ENCODE measurements around the gene NEMF. TPM values are rescaled to one million over a fixed set of nuclear protein-coding genes. Genes with fewer than 3 reads are reported as not detected.

Gene NEMF
- polyA plus RNA-seq, 6 donors from 2014 or later = 42.8 to 80.8 (median 50.0) TPM

- H3K4me3 Mint-ChIP-seq = peak overlapping the region in 3 of 8 donors; percentile 44 to 78 (median 56)
- DNase-seq (no peak), ATAC-seq (ENCODE audit: low read depth in 2 of 2) (no peak)
- H3K27ac Mint-ChIP-seq = peak overlapping the region; percentile 91 to 98 (median 96)
- H3K36me3 Mint-ChIP-seq = no peaks in the 10 kb centered on the region
- peaks cover 0 to 6% (median 0%) of the 10 kb centered on the region in 7 donors for H3K9me3 Mint-ChIP-seq
- H3K27me3 Mint-ChIP-seq = no peaks in the 10 kb centered on the region
- H3K4me1 Mint-ChIP-seq = peaks cover 27 to 48% (median 33%) of the 10 kb centered on the region in 3 donors
These were observed 18.3 kb upstream of the NEMF start for GRCh38 chr14:49870908-49871307.

GRCh38 chr14:49868720-49869114 is 16.1 kb upstream of the NEMF start:
- ATAC-seq (ENCODE audit: low read depth in 2 of 2) = no peak
- Mint-ChIP-seq H3K36me3 (no peaks in the 10 kb centered on the region), H3K4me3 (peak overlapping the region; percentile 82 to 99 (median 94)), H3K4me1 (peaks cover 27 to 48% (median 33%) of the 10 kb centered on the region in 3 donors), H3K27me3 (no peaks in the 10 kb centered on the region), H3K9me3 (peaks cover 0 to 6% (median 0%) of the 10 kb centered on the region in 7 donors), H3K27ac (peak overlapping the region; percentile 98 to 100 (median 100))
- DNase-seq = no peak

- Mint-ChIP-seq H3K9me3 (peaks cover 0 to 6% (median 0%) of the 10 kb centered on the region in 7 donors), H3K27ac (peak overlapping the region; percentile 98 to 100 (median 100)), H3K4me3 (peak overlapping the region; percentile 82 to 99 (median 94)), H3K36me3 (no peaks in the 10 kb centered on the region), H3K4me1 (peaks cover 27 to 48% (median 33%) of the 10 kb centered on the region in 3 donors), H3K27me3 (no peaks in the 10 kb centered on the region)
- DNase-seq = peak; percentile 94
- ATAC-seq (ENCODE audit: low read depth in 2 of 2) = peak; percentile 82 to 84
These were observed 15.5 kb upstream of the NEMF start for GRCh38 chr14:49867831-49868719.

- no peak overlapping the region for H3K27ac Mint-ChIP-seq
- H3K4me3 Mint-ChIP-seq = no peak overlapping the region
- H3K36me3 Mint-ChIP-seq = peaks cover 0 to 4% of the 10 kb centered on the region in 2 donors
- DNase-seq (peak; percentile 70), ATAC-seq (ENCODE audit: low read depth in 2 of 2) (no peak)
- H3K4me1 Mint-ChIP-seq = peaks cover 20 to 44% (median 33%) of the 10 kb centered on the region in 3 donors
- H3K9me3 Mint-ChIP-seq = peaks cover 0 to 13% (median 0%) of the 10 kb centered on the region in 7 donors
- H3K27me3 Mint-ChIP-seq = no peaks in the 10 kb centered on the region
These were observed 12.9 kb upstream of the NEMF start for GRCh38 chr14:49865431-49865859.

- ATAC-seq (ENCODE audit: low read depth in 2 of 2) = no peak
- H3K4me3 Mint-ChIP-seq = no peak overlapping the region
- DNase-seq = peak; percentile 48
- H3K36me3 Mint-ChIP-seq = peaks cover 0 to 4% of the 10 kb centered on the region in 2 donors
- H3K27ac Mint-ChIP-seq = no peak overlapping the region
- H3K4me1 Mint-ChIP-seq = peaks cover 6 to 29% (median 25%) of the 10 kb centered on the region in 3 donors
- H3K27me3 Mint-ChIP-seq = no peaks in the 10 kb centered on the region
- H3K9me3 Mint-ChIP-seq = peaks cover 0 to 13% (median under 1%) of the 10 kb centered on the region in 7 donors
These were observed 11.1 kb upstream of the NEMF start for GRCh38 chr14:49863487-49864281.

- Mint-ChIP-seq H3K36me3 (peaks cover 0 to 4% of the 10 kb centered on the region in 2 donors), H3K9me3 (peaks cover 0 to 17% (median 4%) of the 10 kb centered on the region in 7 donors), H3K4me3 (no peak overlapping the region), H3K27ac (no peak overlapping the region), H3K4me1 (peaks cover 8 to 23% (median 22%) of the 10 kb centered on the region in 3 donors), H3K27me3 (no peaks in the 10 kb centered on the region)
- DNase-seq (peak; percentile 85), ATAC-seq (ENCODE audit: low read depth in 2 of 2) (peak; percentile 11 to 22)
These were observed 9.6 kb upstream of the NEMF start for GRCh38 chr14:49862089-49862673.

- H3K27me3 Mint-ChIP-seq = no peaks in the 10 kb centered on the region
- peaks cover 0 to 4% of the 10 kb centered on the region in 2 donors for H3K36me3 Mint-ChIP-seq
- H3K9me3 Mint-ChIP-seq = peaks cover 0 to 17% (median 4%) of the 10 kb centered on the region in 7 donors
- DNase-seq (peak; percentile 66), ATAC-seq (ENCODE audit: low read depth in 2 of 2) (peak; percentile 7 to 11)
- H3K27ac Mint-ChIP-seq = no peak overlapping the region
- peaks cover 11 to 27% (median 22%) of the 10 kb centered on the region in 3 donors for H3K4me1 Mint-ChIP-seq
- H3K4me3 Mint-ChIP-seq = no peak overlapping the region
These were observed 9.1 kb upstream of the NEMF start for GRCh38 chr14:49861699-49862088.

- peaks cover 11 to 29% (median 22%) of the 10 kb centered on the region in 3 donors for H3K4me1 Mint-ChIP-seq
- H3K27ac Mint-ChIP-seq = peak overlapping the region in 1 of 6 donors; percentile 62
- peak overlapping the region in 1 of 8 donors; percentile 77 for H3K4me3 Mint-ChIP-seq
- no peaks in the 10 kb centered on the region for H3K27me3 Mint-ChIP-seq
- peaks cover 0 to 17% (median 4%) of the 10 kb centered on the region in 7 donors for H3K9me3 Mint-ChIP-seq
- ATAC-seq (ENCODE audit: low read depth in 2 of 2) = no peak
- H3K36me3 Mint-ChIP-seq = peaks cover 0 to 4% of the 10 kb centered on the region in 2 donors
- DNase-seq = no peak
These were observed 8.6 kb upstream of the NEMF start for GRCh38 chr14:49860988-49861698.

GRCh38 chr14:49858383-49858782 is 5.8 kb upstream of the NEMF start:
- no peak overlapping the region for H3K4me3 Mint-ChIP-seq
- ATAC-seq (ENCODE audit: low read depth in 2 of 2) (no peak), DNase-seq (no peak)
- peaks cover 0 to 17% (median 4%) of the 10 kb centered on the region in 7 donors for H3K9me3 Mint-ChIP-seq
- no peaks in the 10 kb centered on the region for H3K27me3 Mint-ChIP-seq
- H3K27ac Mint-ChIP-seq = no peak overlapping the region
- peaks cover 24 to 37% (median 32%) of the 10 kb centered on the region in 3 donors for H3K4me1 Mint-ChIP-seq
- H3K36me3 Mint-ChIP-seq = peaks cover 0 to 4% of the 10 kb centered on the region in 2 donors

- ATAC-seq (ENCODE audit: low read depth in 2 of 2) = peak in 1 of 2 donors; percentile 4
- Mint-ChIP-seq H3K4me1 (peaks cover 28 to 44% (median 34%) of the 10 kb centered on the region in 3 donors), H3K27ac (peak overlapping the region in 3 of 6 donors; percentile 54 to 87 (median 82)), H3K9me3 (peaks cover 0 to 13% (median 4%) of the 10 kb centered on the region in 7 donors), H3K27me3 (no peaks in the 10 kb centered on the region), H3K36me3 (peaks cover 4 to 5% of the 10 kb centered on the region in 2 donors), H3K4me3 (peak overlapping the region in 4 of 8 donors; percentile 26 to 70 (median 36))
- DNase-seq = no peak
These were observed 4.9 kb upstream of the NEMF start for GRCh38 chr14:49857427-49858003.

GRCh38 chr14:49853572-49854375 is 1.2 kb upstream of the NEMF start:
- Mint-ChIP-seq H3K36me3 (peaks cover 6 to 11% of the 10 kb centered on the region in 2 donors), H3K27me3 (no peaks in the 10 kb centered on the region), H3K9me3 (peaks cover 0 to 4% (median 1%) of the 10 kb centered on the region in 7 donors), H3K4me1 (peaks cover 28 to 59% (median 34%) of the 10 kb centered on the region in 3 donors), H3K27ac (peak overlapping the region in 5 of 6 donors; percentile 24 to 96 (median 56)), H3K4me3 (peak overlapping the region; percentile 96 to 100 (median 98))
- DNase-seq (peak; percentile 61), ATAC-seq (ENCODE audit: low read depth in 2 of 2) (peak; percentile 58 to 59)
